GM23248 (cell line): Measurements from ENCODE around the gene NCAM2.

Experiments
- EZH2 ChIP-seq: fragments of 200-600 bp; sonication (generic); IDR thresholded peaks from 2 replicates; pipeline ENCODE4 v1.6.1; 2018; ENCODE audit warnings: antibody characterized with exemption, mild to moderate bottlenecking; ENCODE audit not compliant: insufficient read depth, poor library complexity, severe bottlenecking
- EZH2phosphoT487 ChIP-seq: fragments of 200-600 bp; sonication (generic); IDR thresholded peaks from 2 replicates; pipeline ENCODE4 v1.6.1; 2018; ENCODE audit warnings: antibody characterized with exemption, moderate library complexity, mild to moderate bottlenecking, low read depth; ENCODE audit not compliant: insufficient read depth

DNA sequence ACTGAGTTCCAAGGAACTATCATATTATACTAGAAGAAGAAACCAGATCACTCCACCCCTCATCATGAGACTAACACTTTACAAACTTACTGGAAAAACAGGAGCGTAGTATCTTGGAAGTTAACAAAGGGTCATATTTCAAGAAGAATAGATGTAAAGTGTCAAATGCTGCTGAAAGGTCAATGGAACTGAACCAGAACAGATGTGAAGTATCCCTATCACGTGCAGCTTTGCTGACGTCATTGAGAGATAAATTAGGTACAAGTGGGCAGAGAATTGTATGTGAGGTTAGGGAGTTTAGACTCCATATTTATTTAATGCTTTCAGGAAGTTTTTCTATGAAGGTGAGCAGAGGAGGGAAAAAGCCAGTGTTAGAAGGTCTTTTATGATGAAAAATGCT is 483.0 kb downstream of the NCAM2 start:
- no peak for TF ChIP-seq EZH2
- TF ChIP-seq EZH2phosphoT487 = no peak
